GM12801 (cell line): ENCODE data around the gene MYCBPAP.

Experiments used
- TF ChIP-seq, protein P1 (sequence below): IDR thresholded peaks from one replicate; pipeline ENCODE4 v1.5.1; 2011; ENCODE audit warnings: control low read depth; ENCODE audit not compliant: insufficient read length; ENCODE audit errors: extremely low read depth

Gene MYCBPAP

DNA sequence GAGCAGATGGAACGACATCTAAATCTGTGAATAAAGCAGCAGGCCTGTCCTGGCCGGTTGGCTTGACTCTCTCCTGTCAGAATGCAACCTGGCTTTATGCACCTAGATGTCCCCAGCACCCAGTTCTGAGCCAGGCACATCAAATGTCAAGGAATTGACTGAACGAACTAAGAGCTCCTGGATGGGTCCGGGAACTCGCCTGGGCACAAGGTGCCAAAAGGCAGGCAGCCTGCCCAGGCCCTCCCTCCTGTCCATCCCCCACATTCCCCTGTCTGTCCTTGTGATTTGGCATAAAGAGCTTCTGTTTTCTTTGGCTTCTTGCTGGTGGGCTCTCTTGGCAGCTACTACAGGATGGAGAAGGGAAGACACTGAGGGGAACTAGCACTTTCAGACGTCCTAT, 33.7 kb upstream of the MYCBPAP start:
- TF ChIP-seq, protein P1, sequence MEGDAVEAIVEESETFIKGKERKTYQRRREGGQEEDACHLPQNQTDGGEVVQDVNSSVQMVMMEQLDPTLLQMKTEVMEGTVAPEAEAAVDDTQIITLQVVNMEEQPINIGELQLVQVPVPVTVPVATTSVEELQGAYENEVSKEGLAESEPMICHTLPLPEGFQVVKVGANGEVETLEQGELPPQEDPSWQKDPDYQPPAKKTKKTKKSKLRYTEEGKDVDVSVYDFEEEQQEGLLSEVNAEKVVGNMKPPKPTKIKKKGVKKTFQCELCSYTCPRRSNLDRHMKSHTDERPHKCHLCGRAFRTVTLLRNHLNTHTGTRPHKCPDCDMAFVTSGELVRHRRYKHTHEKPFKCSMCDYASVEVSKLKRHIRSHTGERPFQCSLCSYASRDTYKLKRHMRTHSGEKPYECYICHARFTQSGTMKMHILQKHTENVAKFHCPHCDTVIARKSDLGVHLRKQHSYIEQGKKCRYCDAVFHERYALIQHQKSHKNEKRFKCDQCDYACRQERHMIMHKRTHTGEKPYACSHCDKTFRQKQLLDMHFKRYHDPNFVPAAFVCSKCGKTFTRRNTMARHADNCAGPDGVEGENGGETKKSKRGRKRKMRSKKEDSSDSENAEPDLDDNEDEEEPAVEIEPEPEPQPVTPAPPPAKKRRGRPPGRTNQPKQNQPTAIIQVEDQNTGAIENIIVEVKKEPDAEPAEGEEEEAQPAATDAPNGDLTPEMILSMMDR: no peak

DNA sequence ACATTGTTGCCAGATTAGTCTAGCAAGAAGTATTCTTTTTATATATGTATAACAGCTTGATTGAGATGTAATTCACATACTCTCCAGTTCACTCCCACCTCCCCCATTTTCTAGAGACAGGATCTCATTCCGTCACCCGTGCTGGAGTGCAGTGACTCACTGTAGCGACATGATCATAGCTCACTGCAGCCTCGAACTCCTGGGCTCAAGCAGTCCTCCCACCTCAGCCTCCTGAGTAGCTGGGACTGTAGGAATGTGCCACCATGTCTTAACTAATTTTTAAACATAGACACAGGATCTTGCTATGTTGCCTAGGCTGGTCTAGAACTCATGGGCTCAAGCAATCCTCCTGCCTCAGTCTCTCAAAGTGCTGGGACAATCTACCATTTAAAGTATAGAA, 32.9 kb upstream of the MYCBPAP start:
- TF ChIP-seq, protein P1: no peak

DNA sequence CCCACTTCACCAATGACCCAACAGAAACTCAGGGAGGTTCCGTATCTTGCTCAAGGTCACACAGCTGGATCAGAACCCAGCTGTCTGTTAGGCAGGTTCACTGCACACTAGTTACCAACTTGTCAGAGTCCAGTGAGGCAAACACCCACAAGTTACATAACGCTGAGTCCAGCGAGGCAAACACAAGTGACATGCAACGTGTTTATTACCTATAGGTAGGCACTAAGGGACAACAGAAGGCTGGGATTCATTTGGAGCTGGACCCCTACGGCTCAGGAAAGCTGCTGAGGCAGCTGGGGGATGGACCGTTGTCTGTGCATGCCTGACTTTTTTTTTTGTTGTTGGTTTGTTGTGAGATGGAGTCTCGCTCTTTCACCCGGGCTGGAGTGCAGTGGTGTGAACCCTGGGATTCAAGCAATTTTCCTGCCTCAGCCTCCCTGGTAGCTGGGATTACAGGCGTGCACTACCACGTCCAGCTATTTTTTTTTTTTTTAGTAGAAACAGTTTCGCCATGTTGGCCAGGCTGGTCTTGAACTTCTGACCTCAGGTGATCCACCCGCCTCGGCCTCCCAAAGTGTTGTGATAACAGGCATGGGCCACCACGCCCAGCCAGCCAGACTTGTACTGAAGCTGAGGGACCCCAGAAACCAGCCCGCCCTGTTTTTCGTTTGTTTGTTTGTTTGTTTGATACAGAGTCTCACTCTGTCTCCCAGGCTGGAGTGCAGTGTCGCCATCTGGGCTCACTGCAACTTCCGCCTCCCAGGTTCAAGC, 31.5 kb upstream of the MYCBPAP start:
- TF ChIP-seq, protein P1: no peak

DNA sequence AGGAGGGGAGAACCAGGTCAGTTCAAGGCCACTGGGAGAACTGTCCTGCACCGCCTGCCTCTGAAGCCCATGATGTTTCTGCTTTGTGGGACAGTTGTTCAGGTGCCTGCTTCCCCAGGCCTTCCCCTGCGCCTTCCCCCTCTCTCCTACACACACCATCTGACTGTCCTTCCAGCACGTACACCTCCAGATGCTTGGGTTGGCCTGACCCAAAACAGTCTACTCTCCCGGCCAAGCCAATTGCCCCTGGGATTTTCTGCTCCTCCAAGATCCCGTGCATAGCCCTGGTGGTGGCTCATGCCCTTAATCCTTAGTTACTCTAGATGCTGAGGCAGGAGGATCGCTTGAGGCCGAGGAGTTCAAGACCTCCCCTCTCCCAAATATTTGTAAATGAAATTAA, 30.3 kb upstream of the MYCBPAP start:
- TF ChIP-seq, protein P1: no peak

DNA sequence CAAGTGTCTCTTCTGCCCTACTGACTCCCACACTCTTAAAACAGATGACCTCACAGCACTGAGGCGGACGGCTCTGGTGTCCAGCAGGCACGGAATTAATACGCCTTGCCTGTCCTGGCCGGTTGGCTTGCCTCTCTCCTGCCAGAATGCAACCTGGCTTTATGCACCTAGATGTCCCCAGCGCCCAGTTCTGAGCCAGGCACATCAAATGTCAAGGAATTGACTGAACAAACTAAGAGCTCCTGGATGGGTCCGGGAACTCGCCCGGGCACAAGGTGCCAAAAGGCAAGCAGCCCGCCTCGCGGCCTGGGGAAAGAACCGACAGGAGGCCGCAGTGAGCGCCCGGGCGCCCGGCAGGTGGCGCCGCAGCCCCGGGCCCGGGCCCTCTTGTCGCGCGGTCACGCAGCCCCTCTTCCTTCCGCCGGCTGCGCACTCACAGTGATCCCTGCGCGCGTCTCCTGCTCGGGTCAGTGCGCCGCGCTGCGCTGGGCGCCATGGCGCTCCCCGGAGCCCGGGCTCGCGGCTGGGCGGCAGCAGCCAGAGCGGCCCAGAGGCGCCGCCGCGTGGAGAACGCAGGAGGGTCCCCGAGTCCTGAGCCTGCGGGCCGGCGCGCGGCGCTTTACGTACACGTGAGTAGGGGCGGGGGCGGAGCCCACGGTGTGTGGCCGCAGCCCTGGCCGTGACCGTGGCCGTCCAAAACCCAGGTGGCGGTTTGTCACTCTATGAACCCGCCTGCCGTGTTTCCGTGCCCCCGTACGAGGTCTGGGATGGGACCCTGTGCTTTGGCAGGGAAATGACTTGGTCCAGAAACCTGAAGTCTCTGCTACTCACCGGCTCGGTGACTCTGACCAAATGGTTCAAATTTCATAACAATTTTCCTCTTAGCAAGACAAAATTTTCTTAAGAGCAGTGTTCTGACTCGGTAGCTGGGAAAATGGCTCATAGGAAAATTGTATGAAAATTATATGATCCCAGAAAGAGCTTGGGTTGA, 29.6 kb upstream of the MYCBPAP start, which contains the start of gene RSAD1:
TSS of gene RSAD1 (plus strand) at position 470 of the 991 bp plus-strand sequence. CDS start at position 495, 25 bp downstream.
- TF ChIP-seq, protein P1: no peak

DNA sequence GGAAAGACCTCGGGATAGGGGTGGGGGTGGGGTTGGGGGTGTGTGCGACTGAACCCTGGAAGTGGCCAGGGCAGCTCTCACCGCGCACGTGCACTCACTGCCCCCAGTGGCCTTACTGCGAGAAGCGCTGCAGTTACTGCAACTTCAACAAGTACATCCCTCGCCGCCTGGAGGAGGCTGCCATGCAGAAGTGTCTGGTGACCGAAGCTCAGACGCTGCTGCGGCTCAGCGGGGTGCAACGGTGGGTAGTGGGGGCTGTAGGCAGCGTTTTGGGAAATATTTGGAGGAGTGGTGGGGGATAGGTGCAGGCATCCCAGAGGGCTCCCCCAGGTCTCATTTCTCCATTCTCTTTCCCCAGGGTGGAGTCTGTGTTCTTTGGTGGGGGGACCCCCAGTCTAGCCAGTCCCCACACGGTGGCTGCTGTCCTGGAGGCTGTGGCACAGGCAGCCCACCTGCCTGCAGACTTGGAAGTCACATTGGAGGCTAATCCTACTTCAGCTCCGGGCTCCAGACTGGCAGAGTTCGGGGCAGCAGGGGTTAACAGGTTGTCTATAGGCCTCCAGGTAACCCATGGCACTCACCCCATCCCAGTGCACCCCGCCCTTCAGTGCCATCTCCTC, 28.6 kb upstream of the MYCBPAP start:
- TF ChIP-seq, protein P1: no peak
